ENCODE results near the gene SLCO3A1. TPM values are rescaled to one million over a fixed set of nuclear protein-coding genes. Genes with fewer than 3 reads are reported as not detected.

The SLCO3A1 gene
- total and polyA plus RNA-seq, 2 of the 8 experiments (the other 6 are each of a cell fraction or from before 2014, with no cell fraction given), result 15.1 to 20.4 TPM

GRCh38 chr15:91921843-91922198 lies 68.3 kb downstream of the SLCO3A1 start:
- no peak overlapping the region for H3K4me2 ChIP-seq (ENCODE audit: insufficient read depth in 1 of 2, low read depth in 2 of 2, low read length in 2 of 2)
- H3K23ac ChIP-seq (ENCODE audit: insufficient read length), result no peak overlapping the region
- ChIA-PET CTCF (ENCODE audit: partially characterized antibody) (interaction anchor here (0.6 to 1.7 kb wide), 6 partner anchors 9 to 639 kb away, joined by 3 to 5 read pairs (median 4); no protein-coding TSS in a partner anchor), POLR2A (ENCODE audit: partially characterized antibody) (no interaction called here)
- no peak overlapping the region for H3K14ac ChIP-seq (ENCODE audit: insufficient read length)
- H3K27me3 ChIP-seq (replicated peaks in 1 of 4; ENCODE audit: control insufficient read depth in 3 of 4, extremely low read depth in 1 of 4, insufficient read depth in 3 of 4, low read length in 3 of 4), result no peaks in the 10 kb centered on the region; a peak in 1 of 7 replicates
- H3K27ac ChIP-seq (ENCODE audit: low read depth, low read length), result no peak overlapping the region
- H4K5ac ChIP-seq (ENCODE audit: insufficient read length, low read depth, low read length), result no peak overlapping the region
- no peak for DNase-seq (ENCODE audit: low read depth in 1 of 2, low spot score in 2 of 2)
- no peak overlapping the region for H2BK120ac ChIP-seq (replicated peaks; ENCODE audit: low read depth, low read length)
- H2BK15ac ChIP-seq (ENCODE audit: low read length), result no peak overlapping the region
- no peaks in the 10 kb centered on the region for H4K20me1 ChIP-seq (replicated peaks in 1 of 2; ENCODE audit: control insufficient read depth in 1 of 2, insufficient read depth in 2 of 2, low read length in 2 of 2)
- H4K8ac ChIP-seq (ENCODE audit: extremely low read depth, insufficient read depth, low read length), result no peak overlapping the region
- H3K9me3 ChIP-seq (ENCODE audit: insufficient read depth in 2 of 2, low read depth in 1 of 2, low read length in 1 of 2), result no peaks in the 10 kb centered on the region
- H2AK5ac ChIP-seq (ENCODE audit: low read depth, low read length), result no peak overlapping the region
- H3K4ac ChIP-seq (replicated peaks; ENCODE audit: insufficient read length, low read depth, low read length), result no peak overlapping the region
- H3K18ac ChIP-seq (ENCODE audit: extremely low read depth, low read length), result no peak overlapping the region
- no peak overlapping the region for H2BK20ac ChIP-seq (ENCODE audit: low read length)
- 96% methylated on average over 12 of the region's 12 CpGs; no CpG with 5 or more reads in 1 of the 2 experiments for WGBS, 2 experiments (ENCODE audit: extremely low coverage in 1 of 2, insufficient coverage in 1 of 2, insufficient read length in 1 of 2, insufficient replicate concordance in 2 of 2, low coverage in 1 of 2, low lambda C conversion rate in 2 of 2, missing lambda C conversion rate in 1 of 2)
- no peaks in the 10 kb centered on the region for H3K23me2 ChIP-seq (ENCODE audit: low read depth, low read length)
- H4K91ac ChIP-seq (replicated peaks; ENCODE audit: insufficient read length, low read length), result no peak overlapping the region
- peaks cover 5 to 14% (median 9%) of the 10 kb centered on the region in 4 experiments; a peak in 6 of 7 replicates for H3K4me1 ChIP-seq (replicated peaks in 1 of 4; ENCODE audit: control insufficient read depth in 3 of 4, insufficient read depth in 4 of 4, low read length in 3 of 4)
- H3K9ac ChIP-seq (replicated peaks in 1 of 4; ENCODE audit: extremely low read depth in 1 of 4, low read depth in 3 of 4, low read length in 3 of 4), result no peak overlapping the region
- H3K4me3 ChIP-seq (ENCODE audit: extremely low read depth in 1 of 4, insufficient read depth in 2 of 4, low read depth in 3 of 4, low read length in 4 of 4), result no peak overlapping the region
- no peak overlapping the region for H2BK5ac ChIP-seq (ENCODE audit: low read depth, low read length)
- H3K36me3 ChIP-seq (ENCODE audit: control insufficient read depth in 2 of 4, insufficient read depth in 4 of 4, low read length in 3 of 4), result no peaks in the 10 kb centered on the region
- H2BK12ac ChIP-seq (ENCODE audit: low read depth, low read length), result no peak overlapping the region
- peaks cover 2% of the 10 kb centered on the region; the same call in 1 of the 2 replicates for H3K79me1 ChIP-seq (ENCODE audit: low read depth, low read length)
- no peak for FAIRE-seq
- H3K56ac ChIP-seq (replicated peaks; ENCODE audit: insufficient read length, low read depth, low read length), result no peak overlapping the region
- H3K79me2 ChIP-seq (ENCODE audit: control insufficient read depth in 1 of 2, insufficient read depth in 2 of 2, low read length in 2 of 2), result no peaks in the 10 kb centered on the region; a peak in 1 of 4 replicates
- no peak overlapping the region for H2AFZ ChIP-seq (ENCODE audit: low read length)
- TF ChIP-seq KDM5A (IDR thresholded peaks at IDR 0.05; ENCODE audit: low read length), result no peak
- TF ChIP-seq SP2 (IDR thresholded peaks at IDR 0.05; ENCODE audit: low read length), result no peak
- no peak for TF ChIP-seq SAP30 (IDR thresholded peaks at IDR 0.05; ENCODE audit: insufficient read depth, insufficient replicate concordance, low read length)
- no peak for TF ChIP-seq ZNF274 (IDR thresholded peaks at IDR 0.05; ENCODE audit: borderline replicate concordance, extremely low read depth, low read length)
- no peak for TF ChIP-seq PHF8 (conservative IDR thresholded peaks at IDR 0.05; ENCODE audit: low read depth, low read length)
- no peak for TF ChIP-seq SP1 (IDR thresholded peaks at IDR 0.05; ENCODE audit: low read depth, low read length)
- no peak for TF ChIP-seq E2F6 (IDR thresholded peaks at IDR 0.05)
- no peak for TF ChIP-seq TEAD4 (IDR thresholded peaks at IDR 0.05; ENCODE audit: low read depth, low read length)
- no peak for TF ChIP-seq MAX (IDR thresholded peaks at IDR 0.05)
- TF ChIP-seq MAFK (IDR thresholded peaks at IDR 0.05; ENCODE audit: low read depth, low read length), result no peak
- TF ChIP-seq SIN3A (conservative IDR thresholded peaks at IDR 0.05 in 1 of 2, IDR thresholded peaks at IDR 0.05 in 1 of 2; ENCODE audit: low read depth in 1 of 2, low read length in 2 of 2), result no peak
- TF ChIP-seq HDAC6 (IDR thresholded peaks at IDR 0.05; ENCODE audit: low read depth, low read length), result no peak
- no peak for TF ChIP-seq KDM1A (IDR thresholded peaks at IDR 0.05; ENCODE audit: borderline replicate concordance, low read length)
